GM12873 (cell line): ENCODE measurements around the gene SHC4.

Experiments used
- TF ChIP-seq, protein P1 (sequence below): IDR thresholded peaks from 2 replicates; pipeline ENCODE4 v1.5.1; 2012; ENCODE audit warnings: low read depth, mild to moderate bottlenecking, moderate library complexity, low read length, control low read depth; ENCODE audit not compliant: insufficient read depth; ENCODE audit errors: missing control alignments

SHC4 gene

DNA sequence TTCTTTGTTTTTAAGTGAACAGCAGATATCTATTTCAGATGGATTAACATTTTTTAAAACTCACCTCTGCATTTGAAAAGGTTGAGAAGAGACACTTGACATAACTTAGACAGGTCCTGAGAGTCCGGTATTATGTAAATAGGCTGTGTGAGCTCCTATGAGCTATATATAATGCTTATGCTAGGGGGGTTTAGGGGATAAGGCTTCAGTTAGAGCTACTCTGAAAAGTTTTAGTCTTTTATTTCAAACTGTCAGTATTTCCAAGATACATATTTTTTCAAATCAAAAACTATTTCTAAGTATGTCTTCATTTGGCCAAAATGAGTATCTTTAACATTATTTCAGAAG lies 16.9 kb downstream of the SHC4 start:
- TF ChIP-seq, protein P1, sequence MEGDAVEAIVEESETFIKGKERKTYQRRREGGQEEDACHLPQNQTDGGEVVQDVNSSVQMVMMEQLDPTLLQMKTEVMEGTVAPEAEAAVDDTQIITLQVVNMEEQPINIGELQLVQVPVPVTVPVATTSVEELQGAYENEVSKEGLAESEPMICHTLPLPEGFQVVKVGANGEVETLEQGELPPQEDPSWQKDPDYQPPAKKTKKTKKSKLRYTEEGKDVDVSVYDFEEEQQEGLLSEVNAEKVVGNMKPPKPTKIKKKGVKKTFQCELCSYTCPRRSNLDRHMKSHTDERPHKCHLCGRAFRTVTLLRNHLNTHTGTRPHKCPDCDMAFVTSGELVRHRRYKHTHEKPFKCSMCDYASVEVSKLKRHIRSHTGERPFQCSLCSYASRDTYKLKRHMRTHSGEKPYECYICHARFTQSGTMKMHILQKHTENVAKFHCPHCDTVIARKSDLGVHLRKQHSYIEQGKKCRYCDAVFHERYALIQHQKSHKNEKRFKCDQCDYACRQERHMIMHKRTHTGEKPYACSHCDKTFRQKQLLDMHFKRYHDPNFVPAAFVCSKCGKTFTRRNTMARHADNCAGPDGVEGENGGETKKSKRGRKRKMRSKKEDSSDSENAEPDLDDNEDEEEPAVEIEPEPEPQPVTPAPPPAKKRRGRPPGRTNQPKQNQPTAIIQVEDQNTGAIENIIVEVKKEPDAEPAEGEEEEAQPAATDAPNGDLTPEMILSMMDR: no peak

DNA sequence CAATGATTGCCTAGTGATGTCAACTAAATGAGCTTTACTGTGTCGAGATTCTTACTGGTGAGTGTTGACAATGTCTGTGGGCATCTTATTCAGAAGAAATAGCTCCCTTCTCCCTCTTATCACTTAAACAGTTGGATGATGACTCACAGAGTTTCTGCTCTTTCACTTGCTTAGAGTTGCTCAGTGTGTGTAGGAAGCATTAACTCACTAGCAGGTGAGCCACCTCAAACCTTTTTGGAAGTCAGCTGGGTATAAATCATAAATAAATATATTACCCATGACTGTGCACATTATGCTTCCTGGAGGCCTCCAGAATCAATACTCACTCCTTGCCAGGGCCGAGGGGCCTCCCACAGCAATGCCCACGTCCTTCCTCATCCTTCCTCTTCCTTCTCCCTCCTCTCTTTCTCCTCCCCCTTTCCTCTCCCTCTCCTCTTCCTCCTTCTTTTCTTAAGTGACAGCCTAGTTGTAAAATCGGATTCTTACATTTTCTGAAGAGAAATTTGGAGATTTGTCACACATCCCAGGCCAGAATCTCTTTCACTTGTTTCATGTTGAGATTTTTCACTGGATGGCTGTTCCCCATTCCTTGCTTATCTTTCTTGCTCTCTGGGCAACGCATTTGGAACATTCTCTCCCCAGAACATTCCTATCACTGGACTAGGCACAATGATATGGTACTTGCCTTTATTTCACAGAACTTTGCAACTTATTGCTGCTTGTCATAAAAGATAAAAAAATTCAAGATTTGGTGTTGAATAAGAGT lies 17.5 kb downstream of the SHC4 start:
- TF ChIP-seq, protein P1: no peak

DNA sequence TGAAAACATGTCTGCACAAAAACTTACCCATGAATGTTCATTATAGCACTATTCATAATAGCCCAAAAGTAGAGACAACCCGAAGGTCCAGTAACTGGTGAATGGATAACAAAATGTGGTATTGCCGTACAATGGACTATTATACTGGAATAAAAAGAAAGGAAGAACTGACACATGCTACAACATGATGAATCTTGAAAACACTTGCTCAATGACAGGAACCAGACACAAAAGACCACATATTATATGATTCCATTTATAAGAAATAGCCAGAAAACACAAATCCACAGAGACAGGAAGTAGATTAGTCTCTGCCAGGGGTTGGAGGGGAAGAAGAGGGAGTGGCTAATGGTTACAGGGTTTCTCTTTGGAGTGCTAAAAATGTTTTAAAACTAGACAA lies 18.3 kb downstream of the SHC4 start:
- TF ChIP-seq, protein P1: no peak

DNA sequence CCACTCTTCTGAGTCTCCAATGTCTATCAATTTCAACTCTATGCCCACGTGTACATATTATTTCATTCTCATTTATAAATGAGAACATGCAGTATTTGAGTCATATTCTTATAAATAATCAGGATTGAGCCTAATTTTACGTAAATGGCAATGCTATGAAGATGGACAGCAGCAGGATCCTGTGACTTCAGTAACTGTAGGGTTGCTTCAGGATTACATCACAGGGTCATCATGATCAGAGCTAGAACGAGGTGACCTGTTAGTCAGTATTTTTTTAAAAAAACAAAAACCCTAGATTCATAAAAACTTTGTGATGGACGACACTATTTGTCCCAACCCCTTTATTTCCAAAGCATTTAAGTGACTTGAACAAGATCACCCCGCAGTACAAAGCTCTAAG lies 21.8 kb downstream of the SHC4 start:
- TF ChIP-seq, protein P1: no peak

DNA sequence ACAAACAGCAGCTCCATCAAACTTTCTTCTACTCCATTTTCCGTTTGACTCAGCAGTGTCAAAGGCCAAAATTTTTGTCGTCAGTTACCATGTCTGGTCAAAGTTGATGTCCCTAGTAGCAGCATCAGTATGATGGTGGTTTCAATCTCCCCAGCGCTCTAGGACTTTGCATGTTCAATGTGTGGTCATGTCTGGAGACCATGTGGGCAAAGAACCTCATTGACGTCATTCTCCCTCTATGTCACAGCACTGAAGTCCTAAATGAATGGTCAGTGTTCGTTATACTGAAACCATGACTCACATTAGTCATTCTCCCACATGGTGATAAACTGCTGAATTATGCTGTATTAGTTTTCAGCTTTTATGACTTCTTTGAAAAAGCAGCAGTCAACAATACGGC lies 23.2 kb downstream of the SHC4 start:
- TF ChIP-seq, protein P1: no peak

DNA sequence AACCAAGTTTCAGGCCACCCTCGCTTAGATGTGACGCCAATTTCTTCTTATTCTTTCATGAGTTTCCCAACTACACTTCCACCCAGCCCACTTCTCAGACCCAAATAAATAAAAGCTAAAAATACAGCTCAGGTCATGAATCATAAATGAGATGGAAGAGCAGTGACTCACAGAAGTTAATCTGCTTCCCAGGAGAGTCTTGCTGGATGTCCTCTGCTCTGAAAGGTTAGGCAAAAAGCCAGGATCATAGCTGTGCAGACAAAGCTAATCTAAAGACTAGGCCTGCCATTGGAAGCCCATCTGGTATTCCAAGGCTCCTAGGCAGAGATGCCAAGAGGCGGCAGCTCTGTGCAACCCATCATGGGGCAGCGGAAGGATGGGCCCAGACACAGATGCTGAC lies 24.1 kb downstream of the SHC4 start:
- TF ChIP-seq, protein P1: no peak

DNA sequence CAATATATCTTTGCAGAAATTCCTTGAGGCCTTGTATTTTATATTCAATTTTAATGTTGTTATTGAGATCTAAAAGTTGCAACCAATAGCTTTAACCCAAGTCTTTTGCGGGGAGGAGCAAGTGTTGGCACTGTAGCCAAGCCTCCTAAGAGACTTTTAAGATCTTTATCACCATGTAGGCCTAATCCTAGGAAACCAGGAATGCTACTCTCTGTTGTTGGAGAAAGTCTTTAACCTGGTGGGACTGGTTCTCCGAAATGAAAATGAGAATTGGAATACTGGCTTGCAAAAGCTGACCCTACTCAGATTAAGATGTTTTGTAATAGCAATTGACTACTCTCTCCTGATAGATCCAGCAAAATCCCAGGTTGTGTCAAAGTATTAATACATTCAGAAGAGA lies 25.8 kb downstream of the SHC4 start:
- TF ChIP-seq, protein P1: no peak
